ENCODE results near the gene MTMR2.
"Not testable (repeated sequence)": the region's sequence is repeated elsewhere in the genome, so short reads cannot be mapped to it uniquely, and the experiment has no call there.

MTMR2 gene

GRCh38 chr11:95811052-95811451, 112.9 kb downstream of the MTMR2 start:
- not testable (repeated sequence) for DNase-seq (ENCODE audit: low read depth)

GRCh38 chr11:95806464-95806863, 117.4 kb downstream of the MTMR2 start:
- DNase-seq (ENCODE audit: low read depth): not testable (repeated sequence)

- DNase-seq (ENCODE audit: low read depth): no peak
These were observed 118.0 kb downstream of the MTMR2 start for GRCh38 chr11:95805869-95806268.

- no peak for DNase-seq (ENCODE audit: low read depth)
These were observed 119.9 kb downstream of the MTMR2 start for GRCh38 chr11:95803973-95804372.

GRCh38 chr11:95802806-95803205, 121.1 kb downstream of the MTMR2 start:
- no peak for DNase-seq (ENCODE audit: low read depth)

GRCh38 chr11:95800438-95800837, 123.5 kb downstream of the MTMR2 start:
- DNase-seq (ENCODE audit: low read depth): no peak

GRCh38 chr11:95799546-95799945, 124.4 kb downstream of the MTMR2 start:
- no peak for DNase-seq (ENCODE audit: low read depth)

- DNase-seq (ENCODE audit: low read depth): no peak
These were observed 127.4 kb downstream of the MTMR2 start for GRCh38 chr11:95796501-95796900.

- DNase-seq (ENCODE audit: low read depth): no peak
These were observed 128.1 kb downstream of the MTMR2 start for GRCh38 chr11:95795627-95796295.

GRCh38 chr11:95794086-95794485, 129.8 kb downstream of the MTMR2 start:
- no peak for DNase-seq (ENCODE audit: low read depth)

GRCh38 chr11:95793116-95793515, 130.8 kb downstream of the MTMR2 start:
- DNase-seq (ENCODE audit: low read depth): no peak

- DNase-seq (ENCODE audit: low read depth): no peak
These were observed 131.2 kb downstream of the MTMR2 start for GRCh38 chr11:95792700-95793099.

GRCh38 chr11:95792200-95792599, 131.7 kb downstream of the MTMR2 start:
- DNase-seq (ENCODE audit: low read depth): no peak

GRCh38 chr11:95791709-95792033, 132.2 kb downstream of the MTMR2 start:
- DNase-seq (ENCODE audit: low read depth): no peak

- peak; percentile 17 for DNase-seq (ENCODE audit: low read depth)
These were observed 132.8 kb downstream of the MTMR2 start for GRCh38 chr11:95790933-95791708.

GRCh38 chr11:95790123-95790932, 133.6 kb downstream of the MTMR2 start, which contains the start of gene CEP57:
CEP57 (plus strand) TSS chr11:95790498; CDS start chr11:95790699, 201 bp downstream.
- peak; percentile 83 for DNase-seq (ENCODE audit: low read depth)

- peak; percentile 96 for DNase-seq (ENCODE audit: low read depth)
These were observed 134.3 kb downstream of the MTMR2 start, which contains the start of gene FAM76B for GRCh38 chr11:95789506-95790122. FAM76B (minus strand) TSS chr11:95789782; CDS start chr11:95789478, 304 bp downstream.

- DNase-seq (ENCODE audit: low read depth): peak; percentile 6
These were observed 134.9 kb downstream of the MTMR2 start for GRCh38 chr11:95788921-95789505.
